Measurements from ENCODE around the gene NRGN. TPM values are rescaled to one million over a fixed set of nuclear protein-coding genes. Genes with fewer than 3 reads are reported as not detected.

NRGN gene
- total and polyA plus RNA-seq, 4 donors: 0.51 to 1.7 (median 1.6) TPM; not detected in 1

- under 1% methylated on average over 45 of the region's 45 CpGs for WGBS
- no peak for DNase-seq (ENCODE audit: low spot score)
- Histone ChIP-seq H3K4me1 (ENCODE audit: control insufficient read depth in 4 of 4, insufficient read depth in 4 of 4, low read length in 3 of 4) (peaks cover 18 to 39% (median 22%) of the 10 kb centered on the region in 4 donors), H3K27ac (ENCODE audit: low read depth in 1 of 2, low read length in 2 of 2) (peak overlapping the region; percentile 17 to 39), H3K4me3 (ENCODE audit: low read depth in 1 of 3, low read length in 3 of 3) (peak overlapping the region in 2 of 3 donors; percentile 60 to 68), H3K9ac (ENCODE audit: low read depth in 1 of 2, low read length in 2 of 2) (peak overlapping the region in 1 of 2 donors; percentile 3), H3K36me3 (ENCODE audit: control insufficient read depth in 4 of 4, insufficient read depth in 3 of 4, low read depth in 1 of 4, low read length in 3 of 4) (peaks cover 0 to 6% (median 5%) of the 10 kb centered on the region in 4 donors), H3K27me3 (ENCODE audit: control insufficient read depth in 4 of 4, insufficient read depth in 4 of 4, low read length in 3 of 4) (peaks cover 0 to 8% (median 5%) of the 10 kb centered on the region in 4 donors), H3K9me3 (ENCODE audit: control insufficient read depth in 4 of 4, low read length in 3 of 4) (no peaks in the 10 kb centered on the region)
- TF ChIP-seq NR2F2 (IDR thresholded peaks at IDR 0.05) (no peak), HNF4A (conservative IDR thresholded peaks at IDR 0.05) (no peak), SP1 (IDR thresholded peaks at IDR 0.05) (no peak), RAD21 (IDR thresholded peaks at IDR 0.05) (no peak), JUND (IDR thresholded peaks at IDR 0.05) (no peak), ATF3 (IDR thresholded peaks at IDR 0.05) (no peak), ZBTB33 (IDR thresholded peaks at IDR 0.05) (no peak), FOXA1 (IDR thresholded peaks at IDR 0.05) (no peak)
These were observed 22.9 kb downstream of the NRGN start for GRCh38 chr11:124762624-124763155.

GRCh38 chr11:124763156-124763947 is 23.6 kb downstream of the NRGN start:
- WGBS: 4% methylated on average over 21 of the region's 21 CpGs
- Histone ChIP-seq H3K4me1 (ENCODE audit: control insufficient read depth in 4 of 4, insufficient read depth in 4 of 4, low read length in 3 of 4) (peaks cover 17 to 36% (median 21%) of the 10 kb centered on the region in 4 donors), H3K36me3 (ENCODE audit: control insufficient read depth in 4 of 4, insufficient read depth in 3 of 4, low read depth in 1 of 4, low read length in 3 of 4) (peaks cover 0 to 6% (median 5%) of the 10 kb centered on the region in 4 donors), H3K4me3 (ENCODE audit: low read depth in 1 of 3, low read length in 3 of 3) (peak overlapping the region in 2 of 3 donors; percentile 60 to 68), H3K27ac (ENCODE audit: low read depth in 1 of 2, low read length in 2 of 2) (peak overlapping the region; percentile 17 to 39), H3K9ac (ENCODE audit: low read depth in 1 of 2, low read length in 2 of 2) (peak overlapping the region in 1 of 2 donors; percentile 3), H3K9me3 (ENCODE audit: control insufficient read depth in 4 of 4, low read length in 3 of 4) (no peaks in the 10 kb centered on the region), H3K27me3 (ENCODE audit: control insufficient read depth in 4 of 4, insufficient read depth in 4 of 4, low read length in 3 of 4) (peaks cover 0 to 6% (median 5%) of the 10 kb centered on the region in 4 donors)
- peak; percentile 86 for DNase-seq (ENCODE audit: low spot score)
- TF ChIP-seq JUND (IDR thresholded peaks at IDR 0.05) (no peak), HNF4A (conservative IDR thresholded peaks at IDR 0.05) (no peak), RAD21 (IDR thresholded peaks at IDR 0.05) (peak; percentile 77 to 81), CTCF (IDR thresholded peaks at IDR 0.05; ENCODE audit: low read depth, low read length, missing input control) (peak; percentile 85), MAX (IDR thresholded peaks at IDR 0.05) (no peak), RXRA (IDR thresholded peaks at IDR 0.05) (peak in 1 of 2 donors; percentile 24), YY1 (IDR thresholded peaks at IDR 0.05) (no peak)

Measured in liver (tissue), 9 donors.